Measurements from ENCODE around the gene C19orf53.
A peak's percentile ranks its signal among the peaks of the same experiment; 100 is the strongest.

C19orf53 gene

GRCh38 chr19:13774217-13775191 is at the start of gene C19orf53:
Gene C19orf53, plus strand, starts transcription at chr19:13774456. Its CDS starts 22 bp downstream, at chr19:13774478.
- Mint-ChIP-seq H3K27me3 (no peaks in the 10 kb centered on the region), H3K4me3 (peak within 1 kb of the TSS; percentile 98), H3K36me3 (peaks cover 16% of the 10 kb centered on the region), H3K4me1 (peaks cover 27% of the 10 kb centered on the region), H3K9me3 (no peaks in the 10 kb centered on the region), H3K27ac (peak within 1 kb of the TSS; percentile 93)
- peak; percentile 99 for ATAC-seq (ENCODE audit: low read depth)
- peak; percentile 75 to 77 for DNase-seq (ENCODE audit: low spot score in 2 of 2)

GRCh38 chr19:13726323-13726722 is 47.9 kb upstream of the C19orf53 start:
- Mint-ChIP-seq H3K9me3 (no peaks in the 10 kb centered on the region), H3K4me1 (peaks cover 8% of the 10 kb centered on the region), H3K4me3 (no peak overlapping the region), H3K27ac (no peak overlapping the region), H3K36me3 (no peaks in the 10 kb centered on the region), H3K27me3 (peaks cover 2% of the 10 kb centered on the region)
- ATAC-seq (ENCODE audit: low read depth): no peak
- no peak for DNase-seq (ENCODE audit: low spot score in 2 of 2)

DNA sequence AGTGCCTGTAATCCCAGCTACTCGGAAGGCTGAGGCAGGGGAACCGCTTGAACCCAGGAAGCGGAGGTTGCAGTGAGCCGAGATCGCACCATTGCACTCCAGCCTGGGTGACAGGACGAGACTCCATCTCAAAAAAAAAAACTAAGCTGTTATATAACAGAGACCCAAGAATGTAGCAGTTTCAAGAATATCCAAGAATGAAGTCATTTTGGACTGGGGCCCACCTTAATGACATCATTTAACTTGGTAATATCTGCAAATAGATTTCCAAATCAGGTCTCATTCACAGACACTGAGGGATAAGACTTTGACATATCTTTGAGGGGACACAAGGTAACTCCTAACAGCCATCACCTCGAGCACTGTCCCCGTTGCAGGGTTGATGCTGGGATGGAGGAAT is 46.5 kb upstream of the C19orf53 start:
- DNase-seq (ENCODE audit: low spot score in 2 of 2): no peak
- peaks cover 11% of the 10 kb centered on the region for H3K4me1 Mint-ChIP-seq
- no peaks in the 10 kb centered on the region for H3K9me3 Mint-ChIP-seq
- no peak overlapping the region for H3K27ac Mint-ChIP-seq
- no peak for ATAC-seq (ENCODE audit: low read depth)
- H3K4me3 Mint-ChIP-seq: no peak overlapping the region
- no peaks in the 10 kb centered on the region for H3K36me3 Mint-ChIP-seq
- peaks cover 2% of the 10 kb centered on the region for H3K27me3 Mint-ChIP-seq

DNA sequence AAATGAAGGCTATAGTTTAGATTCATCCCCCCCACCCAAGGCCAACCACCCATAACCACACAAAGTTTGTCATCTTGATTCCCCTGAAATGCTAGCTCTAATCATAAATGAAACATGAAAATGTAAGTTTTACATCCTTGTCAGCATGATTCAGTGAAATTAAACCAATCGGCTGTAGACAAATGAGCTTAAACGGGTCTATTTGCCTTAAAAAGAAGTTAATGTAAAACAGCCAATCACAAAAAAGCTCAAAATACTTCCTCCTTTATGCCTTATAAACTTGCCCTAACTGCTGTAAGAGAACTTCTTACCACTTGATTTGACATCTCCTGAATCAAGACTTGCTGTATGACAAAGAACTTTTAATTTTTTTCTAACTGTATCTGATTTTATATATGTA is 44.4 kb upstream of the C19orf53 start:
- ATAC-seq (ENCODE audit: low read depth): no peak
- Mint-ChIP-seq H3K4me3 (no peak overlapping the region), H3K27ac (no peak overlapping the region)

GRCh38 chr19:13731147-13731964 is 42.9 kb upstream of the C19orf53 start:
- Mint-ChIP-seq H3K36me3 (peaks cover 2% of the 10 kb centered on the region), H3K27me3 (no peaks in the 10 kb centered on the region), H3K4me3 (peak overlapping the region; percentile 93), H3K9me3 (no peaks in the 10 kb centered on the region), H3K27ac (peak overlapping the region; percentile 88), H3K4me1 (peaks cover 11% of the 10 kb centered on the region)
- ATAC-seq (ENCODE audit: low read depth): peak; percentile 100
- DNase-seq (ENCODE audit: low spot score in 2 of 2): peak; percentile 91 to 93

More for the DNA sequence above, 44.4 kb upstream of the C19orf53 start:
- Mint-ChIP-seq H3K9me3 (no peaks in the 10 kb centered on the region), H3K36me3 (no peaks in the 10 kb centered on the region), H3K4me1 (peaks cover 11% of the 10 kb centered on the region), H3K27me3 (peaks cover 1% of the 10 kb centered on the region)
- no peak for DNase-seq (ENCODE audit: low spot score in 2 of 2)

DNA sequence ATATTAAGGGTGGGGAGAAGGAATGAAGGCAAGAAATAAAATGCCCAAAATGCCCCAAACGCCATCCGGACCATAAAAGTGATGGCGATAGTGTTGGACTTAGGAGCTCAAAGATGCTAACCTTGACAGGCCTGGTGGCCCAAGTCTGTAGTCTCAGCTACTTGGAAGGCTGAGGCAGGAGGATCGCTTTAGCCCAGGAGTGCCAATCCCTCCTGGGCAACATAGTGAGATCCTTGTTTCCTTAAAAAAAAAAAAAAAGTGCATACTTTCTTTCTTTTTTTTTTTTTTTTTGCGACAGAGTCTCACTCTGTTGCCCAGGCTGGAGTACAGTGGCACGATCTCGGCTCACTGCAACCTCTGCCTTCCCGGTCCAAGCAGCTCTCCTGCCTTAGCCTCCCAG is 41.9 kb upstream of the C19orf53 start:
- H3K27me3 Mint-ChIP-seq: no peaks in the 10 kb centered on the region
- peaks cover 11% of the 10 kb centered on the region for H3K4me1 Mint-ChIP-seq
- peak overlapping the region; percentile 79 for H3K4me3 Mint-ChIP-seq
- no peak for ATAC-seq (ENCODE audit: low read depth)
- no peak for DNase-seq (ENCODE audit: low spot score in 2 of 2)
- no peaks in the 10 kb centered on the region for H3K9me3 Mint-ChIP-seq
- peaks cover 2% of the 10 kb centered on the region for H3K36me3 Mint-ChIP-seq
- H3K27ac Mint-ChIP-seq: no peak overlapping the region

DNA sequence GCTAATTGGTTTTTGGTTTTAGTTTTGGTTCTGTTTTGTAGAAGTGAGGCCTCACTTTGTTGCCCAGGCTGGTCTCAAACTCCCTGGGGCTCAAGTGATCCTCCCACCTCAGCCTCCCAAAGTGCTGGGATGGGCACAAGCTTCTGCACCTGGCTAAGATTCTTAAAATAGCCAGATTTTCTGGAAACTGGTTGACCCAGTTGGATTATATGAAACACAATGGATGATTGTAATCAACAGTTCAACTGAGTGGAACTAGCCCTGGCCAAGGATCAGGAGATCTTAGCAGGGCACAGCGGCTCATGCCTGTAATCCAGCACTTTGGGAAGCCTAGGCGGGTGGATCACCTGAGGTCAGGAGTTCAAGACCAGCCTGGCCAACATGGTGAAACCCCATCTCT is 39.5 kb upstream of the C19orf53 start:
- peaks cover 11% of the 10 kb centered on the region for H3K4me1 Mint-ChIP-seq
- ATAC-seq (ENCODE audit: low read depth) (no peak), DNase-seq (ENCODE audit: low spot score in 2 of 2) (no peak)
- H3K27ac Mint-ChIP-seq: no peak overlapping the region
- H3K9me3 Mint-ChIP-seq: no peaks in the 10 kb centered on the region
- no peak overlapping the region for H3K4me3 Mint-ChIP-seq
- H3K36me3 Mint-ChIP-seq: peaks cover 4% of the 10 kb centered on the region
- no peaks in the 10 kb centered on the region for H3K27me3 Mint-ChIP-seq

DNA sequence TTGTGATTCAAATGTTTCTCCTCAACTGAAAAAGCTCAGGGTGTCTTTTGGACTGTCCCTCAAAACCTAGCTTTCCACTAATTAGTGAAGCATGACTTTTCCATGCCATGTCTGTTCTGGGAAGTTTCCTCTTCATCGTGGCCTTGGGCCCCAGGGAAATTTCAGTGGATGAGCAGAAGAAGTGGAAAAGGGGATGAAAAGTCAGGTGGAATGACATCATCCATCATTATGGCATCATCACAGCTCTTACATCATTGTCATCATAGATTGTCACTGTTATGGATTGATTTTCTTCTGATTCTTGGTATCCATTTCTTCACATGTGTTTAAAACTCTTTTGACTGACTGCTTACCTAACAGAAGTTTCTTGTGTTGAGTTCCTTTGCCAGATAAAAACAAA is 36.2 kb upstream of the C19orf53 start:
- no peaks in the 10 kb centered on the region for H3K4me1 Mint-ChIP-seq
- no peak for ATAC-seq (ENCODE audit: low read depth)
- H3K36me3 Mint-ChIP-seq: peaks cover 6% of the 10 kb centered on the region
- H3K27me3 Mint-ChIP-seq: no peaks in the 10 kb centered on the region
- no peak overlapping the region for H3K27ac Mint-ChIP-seq
- no peak for DNase-seq (ENCODE audit: low spot score in 2 of 2)
- H3K4me3 Mint-ChIP-seq: no peak overlapping the region
- no peaks in the 10 kb centered on the region for H3K9me3 Mint-ChIP-seq

DNA sequence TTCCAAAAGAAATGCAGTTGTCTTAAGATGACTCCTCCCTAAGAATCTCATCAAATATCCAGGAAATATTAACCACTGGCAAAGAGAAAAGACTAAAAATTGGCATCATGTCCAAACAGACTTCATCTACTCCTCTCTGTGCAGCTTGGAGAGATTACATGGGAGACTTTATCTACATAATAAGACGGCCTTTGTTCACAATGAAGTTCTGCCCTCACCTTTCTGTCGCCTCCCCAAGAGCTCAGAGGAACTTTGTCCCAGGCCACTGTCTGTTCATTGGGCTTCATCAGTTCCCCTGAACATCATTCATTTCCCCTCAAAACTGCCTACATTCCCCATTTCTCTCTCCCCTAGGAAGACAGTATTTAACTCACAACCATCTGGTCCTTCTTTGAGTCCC is 32.4 kb upstream of the C19orf53 start:
- no peaks in the 10 kb centered on the region for H3K4me1 Mint-ChIP-seq
- H3K27ac Mint-ChIP-seq: no peak overlapping the region
- ATAC-seq (ENCODE audit: low read depth) (no peak), DNase-seq (ENCODE audit: low spot score in 2 of 2) (no peak)
- H3K27me3 Mint-ChIP-seq: no peaks in the 10 kb centered on the region
- peaks cover 5% of the 10 kb centered on the region for H3K36me3 Mint-ChIP-seq
- H3K9me3 Mint-ChIP-seq: no peaks in the 10 kb centered on the region
- no peak overlapping the region for H3K4me3 Mint-ChIP-seq

DNA sequence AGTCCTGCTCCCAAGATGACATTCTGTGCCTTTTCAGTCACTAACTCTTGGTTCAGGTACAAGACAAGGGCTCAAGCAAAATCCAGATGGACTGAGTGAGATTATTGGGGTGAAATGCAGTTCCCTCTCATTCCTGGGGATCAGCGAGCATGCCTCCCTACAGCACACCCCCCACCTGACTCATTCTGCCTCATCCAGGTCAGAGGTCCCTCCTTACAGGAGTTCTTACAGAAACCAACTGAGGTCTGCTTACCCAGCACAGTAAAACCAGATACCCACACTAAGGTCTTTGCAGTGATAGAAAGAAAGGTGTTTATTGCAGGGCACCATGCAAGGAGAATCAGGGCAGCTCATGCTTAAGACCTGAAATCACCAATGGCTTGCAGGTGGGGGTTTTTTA is 31.5 kb upstream of the C19orf53 start:
- Mint-ChIP-seq H3K9me3 (no peaks in the 10 kb centered on the region), H3K4me3 (no peak overlapping the region), H3K27ac (no peak overlapping the region), H3K36me3 (peaks cover 5% of the 10 kb centered on the region), H3K4me1 (no peaks in the 10 kb centered on the region), H3K27me3 (no peaks in the 10 kb centered on the region)
- ATAC-seq (ENCODE audit: low read depth) (no peak), DNase-seq (ENCODE audit: low spot score in 2 of 2) (no peak)

- Mint-ChIP-seq H3K36me3 (peaks cover 3% of the 10 kb centered on the region), H3K9me3 (no peaks in the 10 kb centered on the region), H3K4me1 (peaks cover 8% of the 10 kb centered on the region), H3K27me3 (no peaks in the 10 kb centered on the region), H3K27ac (no peak overlapping the region), H3K4me3 (no peak overlapping the region)
- no peak for DNase-seq (ENCODE audit: low spot score in 2 of 2)
- no peak for ATAC-seq (ENCODE audit: low read depth)
Measured at GRCh38 chr19:13744174-13744573, 30.1 kb upstream of the C19orf53 start.

DNA sequence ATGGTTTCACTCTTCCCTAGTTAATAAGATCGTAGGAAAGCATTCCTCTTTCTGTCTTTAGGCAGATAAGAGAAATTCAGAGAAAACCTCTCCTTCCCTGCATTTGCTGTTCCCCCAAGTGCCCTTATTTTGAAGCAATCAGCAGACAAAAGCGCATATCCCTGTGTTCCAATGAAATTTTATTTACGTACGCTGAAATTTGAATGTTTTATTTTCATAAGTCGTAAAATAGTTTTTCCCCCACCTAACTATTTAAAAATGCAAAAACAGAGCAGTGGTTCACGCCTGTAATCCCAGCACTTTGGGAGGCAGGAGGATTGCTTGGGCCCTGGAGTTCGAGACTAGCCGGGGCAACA is 27.2 kb upstream of the C19orf53 start:
- peaks cover 3% of the 10 kb centered on the region for H3K36me3 Mint-ChIP-seq
- ATAC-seq (ENCODE audit: low read depth) (no peak), DNase-seq (ENCODE audit: low spot score in 2 of 2) (no peak)
- H3K4me3 Mint-ChIP-seq: peak overlapping the region; percentile 87
- H3K27ac Mint-ChIP-seq: peak overlapping the region; percentile 92
- H3K27me3 Mint-ChIP-seq: no peaks in the 10 kb centered on the region
- H3K4me1 Mint-ChIP-seq: peaks cover 12% of the 10 kb centered on the region
- no peaks in the 10 kb centered on the region for H3K9me3 Mint-ChIP-seq

DNA sequence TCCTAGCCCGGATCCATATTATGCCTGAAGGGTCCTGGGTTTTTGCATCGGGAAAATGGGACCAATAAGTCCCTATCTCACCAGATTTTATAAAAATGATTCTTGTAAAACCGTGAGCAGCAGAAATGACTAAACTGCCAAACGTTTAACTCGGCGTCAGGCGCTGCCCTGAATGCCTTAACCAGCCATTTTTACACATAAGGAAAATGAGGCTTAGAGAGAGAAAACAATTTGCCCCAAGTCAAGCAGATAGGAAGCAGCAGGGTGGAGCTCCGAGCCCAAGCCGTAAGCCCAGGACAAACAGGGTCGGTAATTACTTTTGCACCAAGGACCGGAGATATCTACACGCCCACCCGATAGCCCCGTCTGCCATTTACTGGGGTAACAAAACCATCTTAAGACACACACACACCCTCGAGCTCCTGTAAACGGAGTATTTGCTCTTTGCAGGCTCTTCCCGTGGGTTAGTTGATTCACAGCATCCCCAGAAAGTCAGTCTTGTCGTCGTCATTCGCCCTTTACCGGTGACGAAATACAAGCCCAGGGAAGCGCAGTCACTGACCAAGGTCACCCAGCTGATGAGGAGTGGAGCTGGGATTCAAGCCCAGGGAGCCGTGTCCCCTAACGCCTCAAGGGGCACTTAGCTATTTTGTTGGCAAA is 26.0 kb upstream of the C19orf53 start:
- no peak for ATAC-seq (ENCODE audit: low read depth)
- peaks cover 12% of the 10 kb centered on the region for H3K4me1 Mint-ChIP-seq
- H3K27me3 Mint-ChIP-seq: no peaks in the 10 kb centered on the region

GRCh38 chr19:13751436-13751835 is 22.8 kb upstream of the C19orf53 start:
- Mint-ChIP-seq H3K4me1 (peaks cover 12% of the 10 kb centered on the region), H3K27ac (no peak overlapping the region), H3K9me3 (no peaks in the 10 kb centered on the region), H3K36me3 (peaks cover 17% of the 10 kb centered on the region), H3K4me3 (no peak overlapping the region), H3K27me3 (no peaks in the 10 kb centered on the region)
- ATAC-seq (ENCODE audit: low read depth) (no peak), DNase-seq (ENCODE audit: low spot score in 2 of 2) (no peak)

More for the DNA sequence above, 26.0 kb upstream of the C19orf53 start:
- Mint-ChIP-seq H3K9me3 (no peaks in the 10 kb centered on the region), H3K27ac (peak overlapping the region; percentile 92), H3K36me3 (peaks cover 5% of the 10 kb centered on the region), H3K4me3 (peak overlapping the region; percentile 87)
- no peak for DNase-seq (ENCODE audit: low spot score in 2 of 2)
